ENCODE results near the gene EMC9. TPM values are rescaled to one million over a fixed set of nuclear protein-coding genes. Genes with fewer than 3 reads are reported as not detected.

EMC9 gene
- total and polyA plus RNA-seq, 10 of the 15 experiments (the other 5 are each of a cell fraction or from before 2014, with no cell fraction given) = 15.3 to 60.5 (median 30.3) TPM

DNA sequence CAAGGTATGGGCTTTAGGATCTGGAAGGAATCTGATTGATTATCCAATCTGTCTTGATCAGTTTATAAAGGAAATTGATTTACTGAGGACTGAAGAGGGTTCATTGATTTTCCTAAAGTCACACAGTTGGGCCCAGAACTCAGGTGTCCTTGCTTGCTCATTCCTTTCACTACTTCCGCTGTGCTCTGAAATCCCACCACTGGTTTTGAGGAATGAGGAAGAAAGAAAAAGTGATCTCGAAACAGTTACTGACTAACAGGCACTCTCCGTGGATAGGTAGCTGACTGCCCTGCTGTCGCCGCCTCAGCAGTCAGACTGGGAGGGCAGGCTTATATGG, 11.0 kb downstream of the EMC9 start, which contains the start of gene FITM1:
Gene FITM1 (plus strand): TSS at position 280 of the 337 bp plus-strand sequence. CDS start 905 bp downstream, outside the sequence.
- no peaks in the 10 kb centered on the region for H3K36me3 ChIP-seq (ENCODE audit: control insufficient read depth in 2 of 2, insufficient read depth in 2 of 2, low read length in 1 of 2)
- H3K9ac ChIP-seq (ENCODE audit: control insufficient read depth, insufficient read depth, low read length) = no peak within 1 kb of the TSS
- ChIA-PET CTCF (interaction anchor here (1.1 kb wide), 1 partner anchor 16 kb away, joined by 3 read pairs; the partner anchor contains the start of genes DCAF11 and NRL), POLR2A (interaction anchor here (0.6 to 11.6 kb wide), 2 partner anchors 9 to 33 kb away, joined by 3 to 276 read pairs; partner anchors contain the start of genes DCAF11 and NRL), RAD21 (ENCODE audit: unreplicated experiment) (interaction anchor here (1.1 kb wide), 1 partner anchor 16 kb away, joined by 3 read pairs; the partner anchor contains the start of genes DCAF11 and NRL), SMC1A (ENCODE audit: uncharacterized antibody, unreplicated experiment) (interaction anchor here (1.4 kb wide), 1 partner anchor 22 kb away, joined by 4 read pairs; no protein-coding TSS in a partner anchor)
- 89% methylated on average over 5 of the region's 5 CpGs for WGBS (ENCODE audit: insufficient coverage, insufficient replicate concordance, low lambda C conversion rate, missing lambda C conversion rate)
- H3K27me3 ChIP-seq (replicated peaks in 1 of 2; ENCODE audit: control insufficient read depth in 2 of 2, insufficient read depth in 2 of 2, low read length in 1 of 2) = no peaks in the 10 kb centered on the region
- no TSS peak for BruUV-seq (replicated peaks)
- H3K79me2 ChIP-seq (ENCODE audit: control insufficient read depth, insufficient read depth, low read length) = no peaks in the 10 kb centered on the region; the same call in 1 of the 2 replicates
- ATAC-seq (no peak), DNase-seq (ENCODE audit: low read depth, low spot score) (no peak), FAIRE-seq (no peak)
- no peaks in the 10 kb centered on the region for H3K9me3 ChIP-seq (replicated peaks; ENCODE audit: control insufficient read depth, insufficient read depth, low read length)
- intact Hi-C loops (cut with micrococcal nuclease; ENCODE audit: unreplicated experiment) (no loop called here), in situ Hi-C loops (cut with MboI) (no loop called here)
- no peak within 1 kb of the TSS for H3K4me3 ChIP-seq
- no peak within 1 kb of the TSS for H2AFZ ChIP-seq (ENCODE audit: control insufficient read depth, low read depth, low read length)
- no peak within 1 kb of the TSS for H3K27ac ChIP-seq (ENCODE audit: control insufficient read depth, insufficient read depth)
- peaks cover 21% of the 10 kb centered on the region for H3K4me1 ChIP-seq (ENCODE audit: control insufficient read depth, insufficient read depth, low read length)
- TF ChIP-seq CHD1 (IDR thresholded peaks at IDR 0.05; ENCODE audit: low read depth, low read length) = no peak
- TF ChIP-seq EZH2 (IDR thresholded peaks at IDR 0.05; ENCODE audit: borderline replicate concordance, control insufficient read depth, low read depth, low read length) = no peak
- TF ChIP-seq NBN (IDR thresholded peaks at IDR 0.05) = no peak
- TF ChIP-seq ZBED1 (IDR thresholded peaks at IDR 0.05; ENCODE audit: borderline replicate concordance) = no peak
- no peak for TF ChIP-seq RFX5 (IDR thresholded peaks at IDR 0.05; ENCODE audit: low read depth, low read length)
- TF ChIP-seq RELA (IDR thresholded peaks at IDR 0.05; ENCODE audit: borderline replicate concordance, partially characterized antibody) = no peak
- no peak for TF ChIP-seq NFIC (IDR thresholded peaks at IDR 0.05; ENCODE audit: low read depth, low read length)
- no peak for TF ChIP-seq RUNX3 (IDR thresholded peaks at IDR 0.05; ENCODE audit: low read length)
- H3K4me2 ChIP-seq (ENCODE audit: control insufficient read depth, insufficient read depth) = no peak within 1 kb of the TSS
- H4K20me1 ChIP-seq (ENCODE audit: control insufficient read depth, insufficient read depth) = no peaks in the 10 kb centered on the region
